Small intestine (tissue), 7 donors: ENCODE results near the gene TRPV4. TPM values are rescaled to one million over a fixed set of nuclear protein-coding genes. Genes with fewer than 3 reads are reported as not detected.

Experiments used
- DNase-seq, 2 donors: peaks; one replicate each; pipeline versions ENCODE4 v3.0.0 to v3.0.0-alpha.2; 2013
- FAIRE-seq: peaks from 2 replicates; lab custom pipeline; 2012; peaks lifted over from hg19 to GRCh38; lab: Jason Lieb, UNC
- H3K27ac ChIP-seq, 3 donors: one replicate each; pipeline ENCODE4 v1.5.1; 2013; ENCODE audit warnings: low read length in 2 of 3, mild to moderate bottlenecking in 2 of 3, control low read depth in 1 of 3, inconsistent platforms in 1 of 3, low read depth in 1 of 3, moderate library complexity in 1 of 3
- H3K27me3 ChIP-seq, 3 donors: one replicate each; pipeline ENCODE4 v1.6.1; 2013; ENCODE audit warnings: low read length in 3 of 3, inconsistent platforms in 1 of 3; ENCODE audit not compliant: control insufficient read depth in 3 of 3, insufficient read depth in 3 of 3
- H3K36me3 ChIP-seq, 3 donors: one replicate each; pipeline ENCODE4 v1.6.1; 2013; ENCODE audit warnings: low read length in 3 of 3, inconsistent platforms in 1 of 3, low read depth in 1 of 3, mild to moderate bottlenecking in 1 of 3, moderate library complexity in 1 of 3; ENCODE audit not compliant: control insufficient read depth in 3 of 3, insufficient read depth in 2 of 3
- H3K4me1 ChIP-seq, 3 donors: one replicate each; pipeline ENCODE4 v1.6.1; 2013; ENCODE audit warnings: low read length in 2 of 3, inconsistent platforms in 1 of 3, low read depth in 1 of 3, mild to moderate bottlenecking in 1 of 3, moderate library complexity in 1 of 3; ENCODE audit not compliant: control insufficient read depth in 3 of 3, insufficient read depth in 2 of 3
- H3K4me3 ChIP-seq, 3 donors: one replicate each; pipeline ENCODE4 v1.5.1; 2013; ENCODE audit warnings: low read length in 3 of 3, control low read depth in 1 of 3, inconsistent platforms in 1 of 3, low read depth in 1 of 3, mild to moderate bottlenecking in 1 of 3, moderate library complexity in 1 of 3
- H3K9me3 ChIP-seq, 2 donors: one replicate each; pipeline ENCODE4 v1.6.1; 2013; ENCODE audit warnings: low read depth in 1 of 2, low read length in 1 of 2; ENCODE audit not compliant: control insufficient read depth in 2 of 2, insufficient read depth in 1 of 2
- WGBS, 3 donors: extraction: QIAGEN DNeasy Blood & Tissue Kit; methylation state at CpG; one replicate each; pipeline ENCODE4 v1.1.7; 2013; 5-methylcytosine and 5-hydroxymethylcytosine counted together
- polyA plus RNA-seq, 4 donors: library from polyadenylated mRNA; stranded (reverse) in 3 of 4; unstranded in 1 of 4; fragments of 200-250 nt in 3 of 4; fragments of 120-200 nt in 1 of 4; gene quantifications; one replicate each; pipeline versions ENCODE4 v1.2.1 to v1.2.3, GENCODE V29; 2013
- donor health status: healthy with polysubstance abuse.
- donor health status: control.
- donor health status: control.
- donor health status: Bipolar disorder and iron deficiency.
- donor health status: healthy.

The TRPV4 gene
- polyA plus RNA-seq, 4 donors = 0.39 to 2.2 TPM; not detected in 2

GRCh38 chr12:109777544-109777943, 55.7 kb downstream of the TRPV4 start:
- H3K27me3 ChIP-seq = no peaks in the 10 kb centered on the region
- no peaks in the 10 kb centered on the region for H3K36me3 ChIP-seq
- WGBS, 3 donors = 11 to 26% (median 23%) methylated on average over 5 of the region's 5 CpGs
- peaks cover 0 to 3% of the 10 kb centered on the region in 2 donors for H3K9me3 ChIP-seq
- DNase-seq (peak in 1 of 2 donors; percentile 40), FAIRE-seq (no peak)
- no peak overlapping the region for H3K4me3 ChIP-seq
- H3K27ac ChIP-seq = no peak overlapping the region
- no peaks in the 10 kb centered on the region for H3K4me1 ChIP-seq

- no peak overlapping the region for H3K27ac ChIP-seq
- FAIRE-seq = no peak
- H3K36me3 ChIP-seq = peaks cover 0 to 3% (median 0%) of the 10 kb centered on the region in 3 donors
- WGBS, 3 donors = 42 to 71% (median 64%) methylated on average over 9 of the region's 9 CpGs
- H3K4me3 ChIP-seq = no peak overlapping the region
- DNase-seq = no peak
- H3K4me1 ChIP-seq = no peaks in the 10 kb centered on the region
- peaks cover 0 to 3% of the 10 kb centered on the region in 2 donors for H3K9me3 ChIP-seq
- H3K27me3 ChIP-seq = no peaks in the 10 kb centered on the region
These were observed 56.6 kb downstream of the TRPV4 start for GRCh38 chr12:109776624-109777023.

GRCh38 chr12:109775172-109775881, 57.9 kb downstream of the TRPV4 start:
- H3K27ac ChIP-seq = no peak overlapping the region
- H3K4me1 ChIP-seq = no peaks in the 10 kb centered on the region
- no peaks in the 10 kb centered on the region for H3K27me3 ChIP-seq
- WGBS, 3 donors = 17 to 21% (median 18%) methylated on average over 10 of the region's 10 CpGs
- no peak overlapping the region for H3K4me3 ChIP-seq
- DNase-seq = peak; percentile 76 to 83
- peaks cover 0 to 12% (median 0%) of the 10 kb centered on the region in 3 donors for H3K36me3 ChIP-seq
- peaks cover 0 to 3% of the 10 kb centered on the region in 2 donors for H3K9me3 ChIP-seq
- no peak for FAIRE-seq

DNA sequence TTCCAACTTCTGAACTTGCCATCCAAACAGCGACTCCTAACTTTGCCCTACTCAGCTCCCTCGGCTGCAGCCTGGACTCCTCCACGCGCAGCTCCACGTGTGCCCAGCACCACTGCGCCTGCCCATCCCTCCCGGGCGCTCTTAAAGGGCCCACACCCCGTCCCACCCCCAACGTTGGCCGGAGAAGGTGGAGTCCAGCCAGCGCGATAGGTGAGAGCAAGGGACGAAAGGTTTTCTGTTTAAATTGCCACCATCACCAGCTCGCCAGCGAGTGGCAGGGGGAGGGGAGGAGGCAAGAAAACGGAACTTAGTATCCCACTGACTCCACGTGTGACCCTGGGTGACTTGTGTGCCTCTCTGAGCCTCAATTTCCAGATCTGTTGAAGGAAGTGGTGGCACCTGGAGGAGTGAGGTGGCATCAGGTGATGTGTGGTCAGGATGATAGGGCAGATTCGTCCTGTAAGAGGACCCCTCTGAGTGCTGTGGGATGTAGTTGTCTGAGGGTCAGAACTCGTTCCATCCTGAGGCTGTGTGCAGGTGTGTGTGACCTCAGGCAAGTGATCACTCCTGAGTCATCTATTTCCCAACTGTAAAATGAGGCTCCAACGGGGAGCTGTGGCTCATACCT, 59.7 kb downstream of the TRPV4 start:
- DNase-seq (peak; percentile 51 to 54), FAIRE-seq (no peak)
- Histone ChIP-seq H3K27me3 (no peaks in the 10 kb centered on the region), H3K9me3 (no peaks in the 10 kb centered on the region), H3K4me3 (no peak overlapping the region), H3K36me3 (peaks cover 0 to 27% (median 0%) of the 10 kb centered on the region in 3 donors), H3K27ac (no peak overlapping the region), H3K4me1 (no peaks in the 10 kb centered on the region)
- 5 to 27% (median 16%) methylated on average over 21 of the region's 21 CpGs for WGBS, 3 donors

GRCh38 chr12:109772622-109773321, 60.4 kb downstream of the TRPV4 start:
- WGBS, 3 donors = 30 to 48% (median 42%) methylated on average over 12 of the region's 12 CpGs
- no peak overlapping the region for H3K27ac ChIP-seq
- H3K27me3 ChIP-seq = no peaks in the 10 kb centered on the region
- FAIRE-seq (no peak), DNase-seq (no peak)
- H3K9me3 ChIP-seq = no peaks in the 10 kb centered on the region
- peaks cover 0 to 33% (median 0%) of the 10 kb centered on the region in 3 donors for H3K36me3 ChIP-seq
- no peaks in the 10 kb centered on the region for H3K4me1 ChIP-seq
- no peak overlapping the region for H3K4me3 ChIP-seq

GRCh38 chr12:109771746-109772621, 61.2 kb downstream of the TRPV4 start:
- Histone ChIP-seq H3K36me3 (peaks cover 0 to 33% (median 0%) of the 10 kb centered on the region in 3 donors), H3K9me3 (no peaks in the 10 kb centered on the region), H3K4me1 (no peaks in the 10 kb centered on the region), H3K27ac (no peak overlapping the region), H3K27me3 (no peaks in the 10 kb centered on the region), H3K4me3 (no peak overlapping the region)
- DNase-seq (no peak), FAIRE-seq (no peak)
- 67 to 82% (median 73%) methylated on average over 17 of the region's 17 CpGs for WGBS, 3 donors

GRCh38 chr12:109770861-109771670, 62.1 kb downstream of the TRPV4 start:
- no peak for FAIRE-seq
- H3K4me3 ChIP-seq = no peak overlapping the region

More at GRCh38 chr12:109770861-109771670, 62.1 kb downstream of the TRPV4 start:
- WGBS, 3 donors = 82 to 85% (median 84%) methylated on average over 17 of the region's 17 CpGs
- DNase-seq = no peak
- Histone ChIP-seq H3K36me3 (peaks cover 0 to 35% (median 0%) of the 10 kb centered on the region in 3 donors), H3K27me3 (no peaks in the 10 kb centered on the region), H3K4me1 (no peaks in the 10 kb centered on the region), H3K9me3 (no peaks in the 10 kb centered on the region), H3K27ac (no peak overlapping the region)
